ENCODE measurements around the gene PNMT. TPM values are rescaled to one million over a fixed set of nuclear protein-coding genes. Genes with fewer than 3 reads are reported as not detected.

The PNMT gene
- total and polyA plus RNA-seq, 2 of the 13 experiments (the other 11 are each of a cell fraction or from before 2014, with no cell fraction given): 0.25 TPM; not detected in 1

- no peak for TF ChIP-seq DBP (CRISPR knock-in tag; IDR thresholded peaks at IDR 0.05; ENCODE audit: not compliant biosample characterization)
- no peak for TF ChIP-seq ZUFSP (CRISPR knock-in tag; IDR thresholded peaks at IDR 0.05; ENCODE audit: borderline replicate concordance)
- TF ChIP-seq RFX1 (IDR thresholded peaks at IDR 0.05): no peak
- no peak for TF ChIP-seq ASH2L (IDR thresholded peaks at IDR 0.05; ENCODE audit: insufficient read length, low read depth, low read length)
- TF ChIP-seq ZNF33B (CRISPR knock-in tag; IDR thresholded peaks at IDR 0.05): no peak
- TF ChIP-seq ONECUT2 (CRISPR knock-in tag; IDR thresholded peaks at IDR 0.05): no peak
- TF ChIP-seq KLF13 (CRISPR knock-in tag; IDR thresholded peaks at IDR 0.05): no peak
- TF ChIP-seq MTERF4 (CRISPR knock-in tag; IDR thresholded peaks at IDR 0.05): no peak
- no peak for TF ChIP-seq ZNF577 (CRISPR knock-in tag; IDR thresholded peaks at IDR 0.05; ENCODE audit: borderline replicate concordance, low read depth)
- TF ChIP-seq ZSCAN22 (CRISPR knock-in tag; IDR thresholded peaks at IDR 0.05): no peak
- no peak for TF ChIP-seq KMT2B (CRISPR knock-in tag; IDR thresholded peaks at IDR 0.05)
- TF ChIP-seq CREM (IDR thresholded peaks at IDR 0.05): no peak
- TF ChIP-seq CREM (CRISPR knock-in tag; IDR thresholded peaks at IDR 0.05): no peak
- TF ChIP-seq ZNF224 (CRISPR knock-in tag; IDR thresholded peaks at IDR 0.05): no peak
- no peak for TF ChIP-seq SKI (IDR thresholded peaks at IDR 0.05; ENCODE audit: partially characterized antibody)
- no peak for TF ChIP-seq MBNL3 (CRISPR knock-in tag; conservative IDR thresholded peaks at IDR 0.05)
- TF ChIP-seq POGK (CRISPR knock-in tag; conservative IDR thresholded peaks at IDR 0.05): no peak
- no peak for TF ChIP-seq NCOA2 (CRISPR knock-in tag; IDR thresholded peaks at IDR 0.05)
- no peak for TF ChIP-seq MAFF (IDR thresholded peaks at IDR 0.05; ENCODE audit: low read depth, low read length)
Measured at GRCh38 chr17:39703913-39704312, 35.7 kb downstream of the PNMT start (continued).
